GM18517 (cell line): Measurements from ENCODE around the gene PHF1.

Experiments used
- ATAC-seq: cut with Tn5 transposase; IDR thresholded peaks from one replicate; pipeline ENCODE4 v1.9.1; 2021; ENCODE audit warnings: mild to moderate bottlenecking, moderate library complexity; ENCODE audit not compliant: unreplicated experiment

Gene PHF1

GRCh38 chr6:33453393-33454008 lies 42.7 kb downstream of the PHF1 start:
- no peak for ATAC-seq

DNA sequence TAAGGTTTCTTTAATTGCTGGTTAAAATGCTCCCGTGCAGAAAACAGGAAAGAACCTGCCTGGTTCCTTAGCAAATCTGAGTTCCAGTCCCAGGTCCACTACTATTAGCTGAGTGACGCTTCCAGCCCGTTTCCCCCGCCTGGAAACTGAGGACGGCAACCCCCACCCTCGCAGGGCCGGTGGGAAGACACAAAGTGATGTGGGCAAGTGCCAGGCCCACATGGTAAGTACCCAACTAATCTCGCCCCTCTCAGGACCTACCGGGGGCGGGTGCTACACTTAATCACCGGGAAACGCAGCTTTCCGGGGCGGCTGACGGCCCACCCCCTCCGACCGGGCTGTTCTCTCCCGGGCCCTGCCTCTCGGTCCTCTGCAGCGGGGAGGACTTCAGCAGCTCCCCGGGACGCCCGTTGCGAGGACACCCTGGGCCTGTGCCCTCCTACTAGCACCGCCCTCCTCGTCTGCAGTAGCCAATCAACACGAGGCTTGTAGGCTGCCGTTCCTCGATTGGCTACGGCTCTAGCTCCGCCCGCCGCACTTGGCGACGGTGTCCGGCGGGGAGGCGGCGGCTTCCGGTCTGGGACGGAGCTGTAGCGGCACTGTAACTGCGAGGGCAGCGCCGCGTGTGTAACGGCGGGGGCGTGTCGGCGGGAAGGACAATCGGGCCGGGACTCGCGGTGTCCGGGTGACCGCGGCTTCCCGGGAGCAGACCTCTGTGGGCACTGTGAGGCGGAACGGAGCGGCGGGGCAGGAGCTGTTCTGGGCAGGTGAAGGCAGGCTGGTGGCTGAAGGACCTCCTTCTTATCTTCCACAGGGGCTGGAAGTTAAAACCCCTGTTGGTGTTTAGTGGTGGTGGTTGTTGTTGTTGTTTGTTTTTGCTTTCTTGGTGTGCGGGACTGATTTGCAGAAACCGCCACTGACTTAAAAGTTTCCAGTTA lies 43.5 kb downstream of the PHF1 start, which contains the start of gene ZBTB9:
ZBTB9 (plus strand) TSS at position 568 of the 938 bp plus-strand sequence. CDS start 525 bp downstream, outside the sequence.
- peak; percentile 92 for ATAC-seq

DNA sequence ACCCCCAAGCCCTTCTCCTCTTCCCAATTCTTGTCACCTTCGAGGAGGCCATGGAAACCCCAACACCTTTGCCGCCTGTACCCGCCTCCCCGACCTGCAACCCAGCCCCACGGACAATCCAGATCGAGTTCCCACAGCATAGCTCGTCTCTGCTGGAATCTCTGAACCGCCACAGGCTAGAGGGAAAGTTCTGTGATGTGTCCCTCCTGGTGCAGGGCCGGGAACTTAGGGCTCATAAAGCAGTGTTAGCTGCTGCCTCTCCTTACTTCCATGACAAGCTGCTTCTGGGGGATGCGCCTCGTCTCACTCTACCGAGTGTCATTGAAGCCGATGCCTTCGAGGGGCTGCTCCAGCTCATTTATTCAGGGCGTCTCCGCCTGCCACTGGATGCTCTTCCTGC lies 44.2 kb downstream of the PHF1 start:
- ATAC-seq, result no peak

- no peak for ATAC-seq
These were observed 45.3 kb downstream of the PHF1 start for GRCh38 chr6:33456156-33456555.

DNA sequence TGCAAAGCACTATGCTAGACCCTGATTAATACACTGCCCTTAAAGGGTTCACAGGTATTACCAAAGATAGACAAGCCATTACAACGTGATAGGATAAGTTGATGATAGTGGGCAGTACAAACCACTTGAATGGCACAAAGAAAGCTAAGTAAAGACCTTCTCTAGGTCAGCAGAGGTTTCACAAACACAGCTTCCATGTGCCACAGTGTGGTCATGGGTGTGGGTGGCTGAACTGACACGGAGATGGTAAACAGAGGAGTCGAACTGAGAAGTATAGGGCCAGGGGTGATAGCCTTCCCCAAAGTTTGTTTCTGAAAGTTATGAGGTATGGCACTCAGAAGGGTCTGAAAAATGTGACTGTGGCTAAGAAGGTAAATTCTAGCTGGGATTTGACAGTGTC lies 47.9 kb downstream of the PHF1 start:
- ATAC-seq, result no peak

DNA sequence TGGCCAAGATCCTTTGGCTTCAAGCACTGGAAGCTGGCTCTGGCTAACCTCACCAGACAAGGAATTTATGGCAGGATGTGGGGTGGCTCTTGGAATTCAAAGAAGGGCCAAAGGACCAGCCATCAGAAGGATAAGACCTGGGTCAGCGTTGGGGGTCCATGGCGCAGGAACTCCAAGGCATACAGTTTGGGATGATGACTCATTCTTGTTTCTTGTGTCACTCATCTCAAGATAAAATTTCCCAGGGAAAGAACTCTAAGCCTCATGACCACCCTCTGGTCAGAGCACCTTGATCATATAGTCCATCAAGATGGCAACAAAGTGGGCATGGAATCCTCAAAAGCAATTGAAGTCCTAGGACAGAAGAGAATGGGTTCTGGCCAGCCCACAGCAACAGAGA lies 48.4 kb downstream of the PHF1 start:
- ATAC-seq, result no peak
